Measurements from ENCODE around the gene PRELID3B.

PRELID3B gene

DNA sequence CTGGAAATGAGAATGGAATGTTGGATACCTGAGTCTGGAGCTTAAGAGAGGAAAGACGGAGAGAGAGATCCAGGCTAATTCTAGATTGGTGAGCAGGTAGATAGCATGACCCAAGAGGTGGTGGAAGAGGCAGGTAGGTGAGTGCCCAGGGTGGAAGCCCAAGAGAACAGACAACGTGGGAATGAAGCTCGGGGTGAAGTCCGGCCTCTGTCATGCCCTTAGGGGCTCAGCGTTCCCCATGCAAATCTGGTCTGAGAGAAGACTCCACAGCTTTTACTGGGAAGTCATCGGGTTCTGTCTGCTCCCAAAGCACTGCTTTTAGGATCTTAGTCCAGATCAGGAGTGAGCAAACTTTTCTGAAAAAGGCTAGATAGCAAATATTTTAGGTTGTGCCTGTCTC, 57.9 kb downstream of the PRELID3B start:
- no peak for DNase-seq (ENCODE audit: low spot score)
- peaks cover 36% of the 10 kb centered on the region for H3K4me1 Mint-ChIP-seq (ENCODE audit: low read depth)
- no peaks in the 10 kb centered on the region for H3K9me3 Mint-ChIP-seq
- no peak overlapping the region for H3K4me3 Mint-ChIP-seq
- peaks cover 48% of the 10 kb centered on the region for H3K36me3 Mint-ChIP-seq (ENCODE audit: low read depth)
- H3K27me3 Mint-ChIP-seq (ENCODE audit: low read depth): no peaks in the 10 kb centered on the region
- no peak overlapping the region for H3K27ac Mint-ChIP-seq
